ENCODE data around the gene PRORP. TPM values are rescaled to one million over a fixed set of nuclear protein-coding genes. Genes with fewer than 3 reads are reported as not detected.

Gene PRORP
- total and polyA plus RNA-seq, 2 of the 13 experiments (the other 11 are each of a cell fraction or from before 2014, with no cell fraction given): 48.9 to 88.7 TPM

DNA sequence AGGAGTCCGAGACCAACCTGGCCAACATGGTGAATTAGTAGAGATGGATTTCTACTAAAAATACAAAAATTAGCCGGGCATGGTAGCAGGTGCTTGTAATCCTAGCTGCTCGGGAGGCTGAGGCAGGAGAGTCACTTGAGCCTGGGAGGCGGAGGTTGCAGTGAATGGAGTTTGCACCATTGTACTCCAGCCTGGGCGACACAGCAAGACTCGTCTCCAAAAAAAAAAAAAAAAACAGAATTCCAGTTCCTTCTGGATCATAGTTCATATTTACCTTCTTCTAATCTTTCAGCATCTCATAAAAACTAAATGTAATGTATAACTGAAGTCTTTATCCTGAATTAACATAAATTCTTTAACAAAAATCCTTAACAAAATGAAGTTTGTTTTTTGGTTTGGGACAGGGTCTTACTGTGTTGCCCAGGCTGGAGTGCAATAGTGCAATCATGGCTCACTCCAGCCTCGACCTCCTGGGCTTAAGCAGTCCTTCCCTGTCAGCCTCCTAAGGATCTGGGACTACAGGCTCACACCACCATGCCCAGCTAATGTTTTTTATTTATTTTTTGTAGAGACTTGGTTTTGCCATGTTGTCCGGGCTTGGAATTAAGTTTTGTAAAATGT is 38.7 kb upstream of the PRORP start:
- no peak overlapping the region for H3K9ac ChIP-seq (ENCODE audit: insufficient read depth, low read depth, low read length)
- ATAC-seq: peak; percentile 17; the same call in 1 of the 3 replicates
- no peak overlapping the region for H3K27ac ChIP-seq (ENCODE audit: extremely low read length, insufficient read depth, low read length)
- H3K36me3 ChIP-seq (replicated peaks in 1 of 2; ENCODE audit: control insufficient read depth in 1 of 2, insufficient read depth in 2 of 2, low read length in 2 of 2): peaks cover 10 to 57% of the 10 kb centered on the region in 2 experiments
- no peaks in the 10 kb centered on the region for H3K9me3 ChIP-seq (ENCODE audit: low read length)
- no peak for FAIRE-seq
- CTCF ChIA-PET (ENCODE audit: low intra/inter-chr PET ratio, low total read pairs): no interaction called here
- H3K4me2 ChIP-seq (ENCODE audit: low read depth, low read length): no peak overlapping the region
- TF ChIP-seq U2AF1 (optimal IDR thresholded peaks at IDR 0.05; ENCODE audit: low read depth, low read length) (no peak), POLR2G (IDR thresholded peaks at IDR 0.05; ENCODE audit: low read depth, low read length) (peak; percentile 10; the same call in 1 of the 2 replicates), SALL1 (CRISPR knock-in tag; IDR thresholded peaks at IDR 0.05) (0 out of 2 replicates have a peak, but pooled peaks have one; percentile 20), ZNF605 (CRISPR knock-in tag; IDR thresholded peaks at IDR 0.05) (0 out of 2 replicates have a peak, but pooled peaks have one; percentile 28), ZNF670 (CRISPR knock-in tag; IDR thresholded peaks at IDR 0.05; ENCODE audit: borderline replicate concordance) (0 out of 2 replicates have a peak, but pooled peaks have one; percentile 24), HDAC1 (CRISPR knock-in tag; IDR thresholded peaks at IDR 0.05) (0 out of 2 replicates have a peak, but pooled peaks have one; percentile 16), PRMT3 (CRISPR knock-in tag; IDR thresholded peaks at IDR 0.05; ENCODE audit: borderline replicate concordance, low read depth) (0 out of 2 replicates have a peak, but pooled peaks have one; percentile 43), ZC3H4 (CRISPR knock-in tag; IDR thresholded peaks at IDR 0.05; ENCODE audit: borderline replicate concordance) (no peak), ZNF121 (CRISPR knock-in tag; IDR thresholded peaks at IDR 0.05) (peak; percentile 91), NCOR1 (IDR thresholded peaks at IDR 0.05; ENCODE audit: borderline replicate concordance, low read length) (no peak)
- TF ChIP-seq, protein P1, sequence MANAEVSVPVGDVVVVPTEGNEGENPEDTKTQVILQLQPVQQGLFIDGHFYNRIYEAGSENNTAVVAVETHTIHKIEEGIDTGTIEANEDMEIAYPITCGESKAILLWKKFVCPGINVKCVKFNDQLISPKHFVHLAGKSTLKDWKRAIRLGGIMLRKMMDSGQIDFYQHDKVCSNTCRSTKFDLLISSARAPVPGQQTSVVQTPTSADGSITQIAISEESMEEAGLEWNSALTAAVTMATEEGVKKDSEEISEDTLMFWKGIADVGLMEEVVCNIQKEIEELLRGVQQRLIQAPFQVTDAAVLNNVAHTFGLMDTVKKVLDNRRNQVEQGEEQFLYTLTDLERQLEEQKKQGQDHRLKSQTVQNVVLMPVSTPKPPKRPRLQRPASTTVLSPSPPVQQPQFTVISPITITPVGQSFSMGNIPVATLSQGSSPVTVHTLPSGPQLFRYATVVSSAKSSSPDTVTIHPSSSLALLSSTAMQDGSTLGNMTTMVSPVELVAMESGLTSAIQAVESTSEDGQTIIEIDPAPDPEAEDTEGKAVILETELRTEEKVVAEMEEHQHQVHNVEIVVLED (CRISPR knock-in tag; IDR thresholded peaks at IDR 0.05; ENCODE audit: borderline replicate concordance): peak; percentile 16; the same call in 1 of the 2 replicates
- TF ChIP-seq, protein P2, sequence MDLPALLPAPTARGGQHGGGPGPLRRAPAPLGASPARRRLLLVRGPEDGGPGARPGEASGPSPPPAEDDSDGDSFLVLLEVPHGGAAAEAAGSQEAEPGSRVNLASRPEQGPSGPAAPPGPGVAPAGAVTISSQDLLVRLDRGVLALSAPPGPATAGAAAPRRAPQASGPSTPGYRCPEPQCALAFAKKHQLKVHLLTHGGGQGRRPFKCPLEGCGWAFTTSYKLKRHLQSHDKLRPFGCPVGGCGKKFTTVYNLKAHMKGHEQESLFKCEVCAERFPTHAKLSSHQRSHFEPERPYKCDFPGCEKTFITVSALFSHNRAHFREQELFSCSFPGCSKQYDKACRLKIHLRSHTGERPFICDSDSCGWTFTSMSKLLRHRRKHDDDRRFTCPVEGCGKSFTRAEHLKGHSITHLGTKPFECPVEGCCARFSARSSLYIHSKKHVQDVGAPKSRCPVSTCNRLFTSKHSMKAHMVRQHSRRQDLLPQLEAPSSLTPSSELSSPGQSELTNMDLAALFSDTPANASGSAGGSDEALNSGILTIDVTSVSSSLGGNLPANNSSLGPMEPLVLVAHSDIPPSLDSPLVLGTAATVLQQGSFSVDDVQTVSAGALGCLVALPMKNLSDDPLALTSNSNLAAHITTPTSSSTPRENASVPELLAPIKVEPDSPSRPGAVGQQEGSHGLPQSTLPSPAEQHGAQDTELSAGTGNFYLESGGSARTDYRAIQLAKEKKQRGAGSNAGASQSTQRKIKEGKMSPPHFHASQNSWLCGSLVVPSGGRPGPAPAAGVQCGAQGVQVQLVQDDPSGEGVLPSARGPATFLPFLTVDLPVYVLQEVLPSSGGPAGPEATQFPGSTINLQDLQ (CRISPR knock-in tag; IDR thresholded peaks at IDR 0.05): 0 out of 2 replicates have a peak, but pooled peaks have one; percentile 1
- TF ChIP-seq, protein P3, sequence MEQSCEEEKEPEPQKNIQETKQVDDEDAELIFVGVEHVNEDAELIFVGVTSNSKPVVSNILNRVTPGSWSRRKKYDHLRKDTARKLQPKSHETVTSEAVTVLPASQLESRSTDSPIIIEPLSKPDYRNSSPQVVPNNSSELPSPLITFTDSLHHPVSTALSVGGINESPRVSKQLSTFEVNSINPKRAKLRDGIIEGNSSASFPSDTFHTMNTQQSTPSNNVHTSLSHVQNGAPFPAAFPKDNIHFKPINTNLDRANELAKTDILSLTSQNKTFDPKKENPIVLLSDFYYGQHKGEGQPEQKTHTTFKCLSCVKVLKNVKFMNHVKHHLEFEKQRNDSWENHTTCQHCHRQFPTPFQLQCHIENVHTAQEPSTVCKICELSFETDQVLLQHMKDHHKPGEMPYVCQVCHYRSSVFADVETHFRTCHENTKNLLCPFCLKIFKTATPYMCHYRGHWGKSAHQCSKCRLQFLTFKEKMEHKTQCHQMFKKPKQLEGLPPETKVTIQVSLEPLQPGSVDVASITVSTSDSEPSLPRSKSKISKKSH (CRISPR knock-in tag; IDR thresholded peaks at IDR 0.05; ENCODE audit: borderline replicate concordance): 0 out of 2 replicates have a peak, but pooled peaks have one; percentile 40
- intact Hi-C loops (cut with micrococcal nuclease; ENCODE audit: unreplicated experiment) (no loop called here), in situ Hi-C loops (cut with HindIII; ENCODE audit: extremely low pct_ligation_motif_present, low pct_unique_long_range_greater_than_20kb) (no loop called here)
- H3K4me1 ChIP-seq (ENCODE audit: insufficient read depth, low read length): no peaks in the 10 kb centered on the region; the same call in 1 of the 2 replicates
- H2AFZ ChIP-seq (ENCODE audit: low read length): no peak overlapping the region
- H3K4me3 ChIP-seq (replicated peaks in 1 of 3; ENCODE audit: insufficient read depth in 1 of 3, low read depth in 2 of 3, low read length in 3 of 3): no peak overlapping the region
- WGBS (ENCODE audit: low lambda C conversion rate): 94% methylated on average over 8 of the region's 8 CpGs
- no peaks in the 10 kb centered on the region for H4K20me1 ChIP-seq (ENCODE audit: insufficient read depth, low read length)
- no peaks in the 10 kb centered on the region for H3K79me2 ChIP-seq (ENCODE audit: insufficient read depth, low read length)
- no TSS peak for BruUV-seq (replicated peaks)
- POLR2A ChIA-PET: interaction anchor here (0.7 kb wide), 2 partner anchors 76 to 282 kb away, joined by 3 read pairs; no protein-coding TSS in a partner anchor
- DNase-seq (ENCODE audit: low spot score): no peak
- no peaks in the 10 kb centered on the region for H3K27me3 ChIP-seq (ENCODE audit: control insufficient read depth in 1 of 2, insufficient read depth in 2 of 2, low read length in 2 of 2)

Measured in HepG2 (cell line).